ENCODE data around the gene VIT.

Gene VIT

DNA sequence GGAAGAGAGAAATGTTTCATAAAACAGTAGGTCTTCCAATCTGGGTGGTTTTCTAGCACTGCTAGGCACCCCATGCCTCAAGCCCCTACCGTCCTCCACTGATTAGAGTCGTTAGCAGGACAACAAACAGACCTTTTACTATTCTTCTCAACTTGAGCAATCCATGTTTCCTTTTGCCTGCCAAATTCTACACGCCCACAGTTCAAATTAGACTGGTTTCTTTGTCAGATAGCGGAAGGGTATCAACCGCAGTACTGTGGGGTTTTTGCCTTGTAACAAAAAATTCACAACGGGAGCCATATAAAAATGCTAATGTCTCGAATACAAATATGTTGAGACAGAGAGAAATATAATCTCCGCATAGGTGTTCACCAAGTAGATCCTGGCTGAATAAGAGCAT is 59.9 kb downstream of the VIT start:
- DNase-seq (ENCODE audit: low read depth), result no peak
- no peak overlapping the region for H3K4me3 ChIP-seq (ENCODE audit: low read depth, low read length)
- TF ChIP-seq, protein P1, sequence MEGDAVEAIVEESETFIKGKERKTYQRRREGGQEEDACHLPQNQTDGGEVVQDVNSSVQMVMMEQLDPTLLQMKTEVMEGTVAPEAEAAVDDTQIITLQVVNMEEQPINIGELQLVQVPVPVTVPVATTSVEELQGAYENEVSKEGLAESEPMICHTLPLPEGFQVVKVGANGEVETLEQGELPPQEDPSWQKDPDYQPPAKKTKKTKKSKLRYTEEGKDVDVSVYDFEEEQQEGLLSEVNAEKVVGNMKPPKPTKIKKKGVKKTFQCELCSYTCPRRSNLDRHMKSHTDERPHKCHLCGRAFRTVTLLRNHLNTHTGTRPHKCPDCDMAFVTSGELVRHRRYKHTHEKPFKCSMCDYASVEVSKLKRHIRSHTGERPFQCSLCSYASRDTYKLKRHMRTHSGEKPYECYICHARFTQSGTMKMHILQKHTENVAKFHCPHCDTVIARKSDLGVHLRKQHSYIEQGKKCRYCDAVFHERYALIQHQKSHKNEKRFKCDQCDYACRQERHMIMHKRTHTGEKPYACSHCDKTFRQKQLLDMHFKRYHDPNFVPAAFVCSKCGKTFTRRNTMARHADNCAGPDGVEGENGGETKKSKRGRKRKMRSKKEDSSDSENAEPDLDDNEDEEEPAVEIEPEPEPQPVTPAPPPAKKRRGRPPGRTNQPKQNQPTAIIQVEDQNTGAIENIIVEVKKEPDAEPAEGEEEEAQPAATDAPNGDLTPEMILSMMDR (IDR thresholded peaks at IDR 0.05; ENCODE audit: low read depth, low read length, missing control alignments), result no peak

DNA sequence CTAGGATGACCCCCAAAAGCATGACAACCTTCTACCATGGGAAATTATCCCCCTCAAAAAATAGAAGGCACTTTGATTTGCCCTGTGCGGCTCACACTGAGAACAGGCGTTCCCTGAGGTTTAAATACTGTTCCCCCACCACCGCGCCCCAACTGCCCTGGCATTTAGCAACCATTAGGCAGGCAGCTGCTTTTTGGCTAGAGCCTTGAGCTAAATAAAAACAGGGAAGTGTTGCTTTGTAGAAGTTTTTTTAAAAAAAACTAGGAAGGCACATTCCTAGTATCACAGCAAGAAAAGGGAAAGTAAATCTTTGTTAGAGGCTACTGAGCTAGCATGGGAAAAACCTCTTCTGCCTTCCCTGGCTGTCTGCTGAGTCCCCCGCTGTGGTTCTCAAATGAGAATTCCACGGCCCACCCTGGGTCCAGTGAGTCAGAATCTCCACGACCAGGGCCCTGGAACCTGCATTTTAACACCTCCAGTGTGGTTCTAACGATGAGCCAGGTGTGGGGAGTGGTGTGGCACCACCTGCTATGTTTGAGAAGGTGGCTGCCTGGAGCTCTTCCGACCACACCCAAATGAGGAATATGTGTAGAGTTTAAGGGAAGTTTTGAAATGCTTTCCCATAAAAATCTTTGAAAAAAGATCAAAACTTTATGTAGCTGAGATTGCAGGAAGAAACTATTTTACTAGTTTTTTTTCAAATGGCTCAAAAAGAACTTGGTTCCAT is 66.4 kb downstream of the VIT start:
- no peak overlapping the region for H3K4me3 ChIP-seq (ENCODE audit: low read depth, low read length)

DNA sequence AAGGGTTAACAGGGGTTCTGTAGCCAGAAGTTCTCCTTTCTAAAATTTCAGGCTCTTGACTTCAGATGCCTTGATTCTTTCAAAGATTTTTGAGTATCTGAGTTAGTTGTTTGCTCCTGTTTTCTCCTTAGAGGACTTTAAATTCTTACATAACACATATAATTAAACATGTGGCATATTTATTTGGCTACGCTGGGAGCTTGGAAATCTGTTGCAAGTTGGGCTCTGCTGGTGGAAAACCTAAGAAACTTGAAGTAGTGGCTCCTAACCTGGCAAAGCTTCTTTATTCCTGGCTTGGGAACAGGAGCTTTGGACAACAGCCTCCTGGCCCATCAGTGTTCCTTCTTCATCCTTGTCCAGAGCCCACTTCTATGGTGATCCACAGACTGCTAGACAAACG is 72.6 kb downstream of the VIT start:
- TF ChIP-seq, protein P1 (IDR thresholded peaks at IDR 0.05; ENCODE audit: low read depth, low read length, missing control alignments), result no peak
- DNase-seq (ENCODE audit: low read depth), result no peak
- no peak overlapping the region for H3K4me3 ChIP-seq (ENCODE audit: low read depth, low read length)

More for the DNA sequence above, 66.4 kb downstream of the VIT start:
- TF ChIP-seq, protein P1 (IDR thresholded peaks at IDR 0.05; ENCODE audit: low read depth, low read length, missing control alignments), result no peak
- no peak for DNase-seq (ENCODE audit: low read depth)

DNA sequence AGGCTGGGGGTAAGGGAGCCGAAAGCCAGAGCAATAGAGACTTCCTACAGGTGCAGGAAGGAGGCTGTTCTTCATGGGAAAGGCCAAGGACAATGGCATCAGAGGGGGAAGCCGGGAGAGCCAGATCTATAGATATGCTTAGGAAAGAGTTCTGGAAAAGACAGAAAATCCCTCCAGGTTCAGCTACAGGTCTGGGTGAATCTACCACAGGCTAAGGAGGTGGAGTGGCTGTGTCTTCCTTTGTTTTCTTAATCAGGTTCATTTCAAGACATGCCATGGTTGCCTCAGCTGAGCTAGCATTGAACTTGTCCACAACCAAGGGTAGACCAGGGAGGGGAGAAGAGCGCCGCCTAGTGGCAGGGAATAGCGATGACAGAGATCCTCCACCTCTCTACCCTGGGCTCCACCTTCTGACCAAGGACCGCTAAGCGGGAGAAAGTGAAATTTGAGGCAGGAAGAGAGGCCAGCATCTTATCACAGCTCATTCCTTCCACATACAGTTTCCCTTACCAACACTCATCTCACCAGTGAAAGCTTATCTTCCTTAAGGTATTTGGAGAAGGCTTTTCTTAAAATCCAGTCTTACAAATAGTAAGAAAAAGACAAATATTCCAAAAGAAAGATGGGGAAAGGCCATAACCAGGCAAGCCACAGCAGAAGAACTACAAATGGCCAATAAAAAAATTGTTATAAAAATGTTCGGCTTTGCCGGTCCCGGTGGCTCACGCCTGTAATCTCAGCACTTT is 74.2 kb downstream of the VIT start:
- no peak for DNase-seq (ENCODE audit: low read depth)
- TF ChIP-seq, protein P1 (IDR thresholded peaks at IDR 0.05; ENCODE audit: low read depth, low read length, missing control alignments), result peak; percentile 87

DNA sequence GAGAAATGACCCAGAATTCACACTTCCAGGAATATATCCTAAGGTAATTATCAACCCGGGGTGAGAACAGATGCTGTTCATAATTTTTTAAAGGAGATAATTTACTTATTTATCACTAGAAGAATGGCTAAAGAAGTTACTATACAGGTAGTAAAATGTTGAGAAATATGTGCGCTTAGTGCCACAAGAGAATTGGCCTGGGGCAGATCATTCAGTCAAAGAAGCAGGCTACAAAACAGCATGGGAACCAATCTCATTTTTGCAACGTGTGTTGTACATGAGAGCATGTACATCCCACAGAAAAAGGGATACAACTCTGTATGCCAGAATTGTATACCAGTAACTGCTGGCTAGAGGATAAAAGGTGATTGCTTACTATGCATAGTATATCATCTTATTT is 75.2 kb downstream of the VIT start:
- H3K4me3 ChIP-seq (ENCODE audit: low read depth, low read length), result no peak overlapping the region
- DNase-seq (ENCODE audit: low read depth), result no peak
- TF ChIP-seq, protein P1 (IDR thresholded peaks at IDR 0.05; ENCODE audit: low read depth, low read length, missing control alignments), result no peak

More for the DNA sequence above, 74.2 kb downstream of the VIT start:
- H3K4me3 ChIP-seq (ENCODE audit: low read depth, low read length), result no peak overlapping the region

DNA sequence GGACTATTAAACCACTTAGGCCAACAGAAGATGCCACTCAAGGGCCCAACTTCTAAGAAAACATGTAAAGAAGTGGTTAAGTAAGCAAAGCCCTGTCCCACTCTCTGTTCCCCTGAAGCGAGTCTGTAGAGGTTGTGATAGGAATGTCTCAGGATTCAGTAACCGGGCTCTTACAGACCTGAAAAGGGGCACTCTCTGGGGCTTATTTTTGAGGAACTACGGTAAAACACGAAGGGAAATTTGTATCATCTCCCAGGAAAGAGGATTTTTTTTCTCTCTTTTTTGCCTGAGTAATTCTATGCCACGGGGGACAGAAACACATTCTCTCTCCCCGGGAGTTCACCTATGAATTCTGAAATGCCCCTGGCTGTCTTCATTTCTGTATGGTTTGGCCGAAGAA is 77.4 kb downstream of the VIT start:
- TF ChIP-seq, protein P1 (IDR thresholded peaks at IDR 0.05; ENCODE audit: low read depth, low read length, missing control alignments), result no peak
- DNase-seq (ENCODE audit: low read depth), result no peak
- no peak overlapping the region for H3K4me3 ChIP-seq (ENCODE audit: low read depth, low read length)

All from GM12864 (cell line).